Naive thymus-derived CD4-positive, alpha-beta T cell (primary cell): ENCODE results near the gene DVL2. TPM values are rescaled to one million over a fixed set of nuclear protein-coding genes. Genes with fewer than 3 reads are reported as not detected.
"Not testable (repeated sequence)": the region's sequence is repeated elsewhere in the genome, so short reads cannot be mapped to it uniquely, and the experiment has no call there.

Experiments used
- ATAC-seq: fragments of 150-1000 bp; cut with Tn5 transposase; 2 replicates; pipeline ENCODE4 v1.10.0; 2021; ENCODE audit warnings: mild to moderate bottlenecking, moderate library complexity
- CTCF ChIA-PET: fragments of 350-600 bp; sonication (Branson Sonifier 250); formaldehyde crosslinking; loops from one replicate; lab custom pipeline; 2021; ENCODE audit warnings: antibody characterized with exemption; lab: Charles Lee
- POLR2A ChIA-PET: fragments of 350-600 bp; sonication (Branson Sonifier 250); formaldehyde crosslinking; loops from one replicate; lab custom pipeline; 2021; ENCODE audit warnings: antibody characterized with exemption, inconsistent platforms; lab: Charles Lee
- DNase-seq, 9 donors: peaks; one replicate each; pipeline versions ENCODE4 v3.0.0 to v3.0.0-alpha.2; 2020 to 2022; ENCODE audit warnings: mixed read lengths in 1 of 9
- H3K27ac ChIP-seq: one replicate; pipeline ENCODE4 v1.7.0; 2013; ENCODE audit warnings: mild to moderate bottlenecking, low read depth, low read length, moderate library complexity
- H3K27me3 ChIP-seq, 2 donors: one replicate each; pipeline ENCODE4 v1.7.0; 2013; ENCODE audit warnings: low read length in 2 of 2, mild to moderate bottlenecking in 2 of 2, moderate library complexity in 2 of 2; ENCODE audit not compliant: control insufficient read depth in 2 of 2, insufficient read depth in 2 of 2
- H3K36me3 ChIP-seq, 3 experiments: 1 replicate in 2 of 3; 2 replicates in 1 of 3; pipeline ENCODE4 v1.7.0; 2013; ENCODE audit warnings: low read length in 3 of 3, mild to moderate bottlenecking in 3 of 3, moderate library complexity in 1 of 3; ENCODE audit not compliant: insufficient read depth in 3 of 3, control insufficient read depth in 2 of 3
- H3K4me1 ChIP-seq, 2 donors: one replicate each; pipeline ENCODE4 v1.7.0; 2013; ENCODE audit warnings: low read length in 2 of 2, mild to moderate bottlenecking in 2 of 2, moderate library complexity in 1 of 2; ENCODE audit not compliant: control insufficient read depth in 2 of 2, insufficient read depth in 2 of 2
- H3K4me3 ChIP-seq: 2 replicates; pipeline ENCODE4 v1.7.0; 2013; ENCODE audit warnings: mild to moderate bottlenecking, low read length
- H3K9me3 ChIP-seq, 3 experiments: 1 replicate in 2 of 3; 2 replicates in 1 of 3; pipeline ENCODE4 v1.7.0; 2013; ENCODE audit warnings: low read length in 3 of 3; ENCODE audit not compliant: control insufficient read depth in 2 of 3
- H3K27ac Mint-ChIP-seq, 9 donors: one replicate each; pipeline ENCODE4 v1.8.0; 2020 to 2022; ENCODE audit warnings: mixed read lengths in 9 of 9, mild to moderate bottlenecking in 8 of 9, moderate library complexity in 5 of 9, inconsistent platforms in 2 of 9
- H3K27me3 Mint-ChIP-seq, 5 donors: one replicate each; pipeline ENCODE4 v1.8.0; 2021 to 2022; ENCODE audit warnings: mixed read lengths in 5 of 5, mild to moderate bottlenecking in 1 of 5
- H3K36me3 Mint-ChIP-seq, 5 donors: one replicate each; pipeline ENCODE4 v1.8.0; 2020 to 2022; ENCODE audit warnings: mixed read lengths in 5 of 5, mild to moderate bottlenecking in 3 of 5, inconsistent platforms in 1 of 5
- H3K4me1 Mint-ChIP-seq, 7 donors: one replicate each; pipeline ENCODE4 v1.8.0; 2020 to 2022; ENCODE audit warnings: mixed read lengths in 7 of 7, mild to moderate bottlenecking in 3 of 7, inconsistent platforms in 1 of 7
- H3K4me3 Mint-ChIP-seq, 10 donors: one replicate each; pipeline ENCODE4 v1.8.0; 2020 to 2022; ENCODE audit warnings: mild to moderate bottlenecking in 10 of 10, mixed read lengths in 10 of 10, moderate library complexity in 6 of 10, inconsistent platforms in 2 of 10
- H3K9me3 Mint-ChIP-seq, 11 donors: one replicate each; pipeline ENCODE4 v1.8.0; 2020 to 2022; ENCODE audit warnings: mixed read lengths in 11 of 11, mild to moderate bottlenecking in 4 of 11, inconsistent platforms in 1 of 11, moderate library complexity in 1 of 11
- intact Hi-C, 2 donors: fragments of 100-400 bp; cut with micrococcal nuclease; formaldehyde crosslinking; loops; one replicate each; pipeline ENCODE4 v1.15.1; 2023
- polyA plus RNA-seq, 2 donors: library from polyadenylated mRNA; unstranded; fragments of 300-500 nt; fragmentation: Illumina TruSeq; gene quantifications; one replicate each; pipeline ENCODE4 v1.2.3, GENCODE V29; 2021
- total RNA-seq, 6 experiments: library from RNA in 5 of 6; stranded (reverse) in 5 of 6; gene quantifications; 1 replicate in 5 of 6; 2 replicates in 1 of 6; pipeline ENCODE4 v1.2.3 and lab custom pipeline; 2021 to 2026

Gene DVL2
- total and polyA plus RNA-seq, 7 experiments from 2014 or later: 15.1 to 91.5 (median 51.3) TPM

- Histone ChIP-seq H3K9me3 (no peaks in the 10 kb centered on the region), H3K4me3 (no peak overlapping the region), H3K27me3 (no peaks in the 10 kb centered on the region), H3K4me1 (peaks cover 22 to 32% of the 10 kb centered on the region in 2 donors), H3K27ac (peak overlapping the region; percentile 94), H3K36me3 (peaks cover 8 to 33% (median 14%) of the 10 kb centered on the region in 3 experiments)
- ChIA-PET CTCF (interaction anchor here (1.0 kb wide), 1 partner anchor 203 kb away, joined by 3 read pairs; no protein-coding TSS in a partner anchor), POLR2A (interaction anchor here (1.0 to 3.8 kb wide), 3 partner anchors 8 to 237 kb away, joined by 3 to 78 read pairs (median 7); partner anchors contain the start of genes DVL2, GABARAP and PHF23)
- peaks cover 28 to 50% (median 38%) of the 10 kb centered on the region in 7 donors for H3K4me1 Mint-ChIP-seq
- peak overlapping the region in 6 of 9 donors; percentile 1 to 95 (median 66) for H3K27ac Mint-ChIP-seq
- H3K27me3 Mint-ChIP-seq: peaks cover 0 to 4% (median 0%) of the 10 kb centered on the region in 5 donors
- no peaks in the 10 kb centered on the region for H3K9me3 Mint-ChIP-seq
- DNase-seq: peak in 1 of 9 donors; percentile 3
- peaks cover 5 to 18% (median 10%) of the 10 kb centered on the region in 5 donors for H3K36me3 Mint-ChIP-seq
- H3K4me3 Mint-ChIP-seq: peak overlapping the region in 7 of 10 donors; percentile 39 to 97 (median 89)
- ATAC-seq: no peak
- intact Hi-C loops: no loop called here
Measured at GRCh38 chr17:7248796-7249195, 14.5 kb upstream of the DVL2 start.

- peaks cover 5 to 21% (median 10%) of the 10 kb centered on the region in 5 donors for H3K36me3 Mint-ChIP-seq
- H3K27me3 Mint-ChIP-seq: peaks cover 0 to 6% (median 0%) of the 10 kb centered on the region in 5 donors
- H3K4me3 Mint-ChIP-seq: no peak overlapping the region
- peak overlapping the region in 5 of 9 donors; percentile 0 to 71 (median 20) for H3K27ac Mint-ChIP-seq
- DNase-seq (peak in 1 of 9 donors; percentile 3), ATAC-seq (no peak)
- POLR2A ChIA-PET: interaction anchor here (0.6 to 2.5 kb wide), 3 partner anchors 13 to 32 kb away, joined by 3 to 6 read pairs (median 6); partner anchors contain the start of gene DVL2
- intact Hi-C loops: no loop called here
- Histone ChIP-seq H3K4me1 (peaks cover 15 to 28% of the 10 kb centered on the region in 2 donors), H3K9me3 (no peaks in the 10 kb centered on the region), H3K36me3 (peaks cover 8 to 35% (median 14%) of the 10 kb centered on the region in 3 experiments), H3K4me3 (no peak overlapping the region), H3K27me3 (no peaks in the 10 kb centered on the region), H3K27ac (peak overlapping the region; percentile 20)
- H3K4me1 Mint-ChIP-seq: peaks cover 22 to 51% (median 38%) of the 10 kb centered on the region in 7 donors
- CTCF ChIA-PET: interaction anchor here (2.2 kb wide), 1 partner anchor 23 kb away, joined by 6 read pairs; no protein-coding TSS in a partner anchor
- peaks cover 0 to 6% (median 0%) of the 10 kb centered on the region in 11 donors for H3K9me3 Mint-ChIP-seq
Measured at GRCh38 chr17:7246779-7247178, 12.5 kb upstream of the DVL2 start.

- DNase-seq, H3K4me3 ChIP-seq, H3K9me3 Mint-ChIP-seq, H3K27me3 ChIP-seq, H3K27me3 Mint-ChIP-seq, ATAC-seq, H3K9me3 ChIP-seq, CTCF ChIA-PET: not testable (repeated sequence)
- Mint-ChIP-seq H3K4me3 (peak overlapping the region in 5 of 10 donors; percentile 47 to 95 (median 91)), H3K4me1 (peaks cover 24 to 52% (median 41%) of the 10 kb centered on the region in 7 donors), H3K36me3 (peaks cover 5 to 31% (median 19%) of the 10 kb centered on the region in 5 donors), H3K27ac (peak overlapping the region in 8 of 9 donors; percentile 31 to 100 (median 96))
- peak overlapping the region; percentile 7 for H3K27ac ChIP-seq
- intact Hi-C loops: loop anchor here (2.0 to 5.0 kb wide), 3 partner anchors 209 to 592 kb away; partner anchors contain the start of genes C17orf100 (in 1 of the 2) and MED31 (in 1 of the 2)
- peaks cover 22 to 31% of the 10 kb centered on the region in 2 donors for H3K4me1 ChIP-seq
- POLR2A ChIA-PET: interaction anchor here (1.8 to 6.3 kb wide), 2 partner anchors 6 to 208 kb away, joined by 5 to 78 read pairs; partner anchors contain the start of genes CTDNEP1, ELP5 and SLC16A13
- H3K36me3 ChIP-seq: peaks cover 13 to 42% (median 21%) of the 10 kb centered on the region in 3 experiments
Measured at GRCh38 chr17:7243838-7244237, 9.5 kb upstream of the DVL2 start.

GRCh38 chr17:7243453-7243729 lies 9.1 kb upstream of the DVL2 start:
- ATAC-seq (no peak), DNase-seq (no peak)
- Histone ChIP-seq H3K4me3 (peak overlapping the region; percentile 100), H3K36me3 (peaks cover 13 to 45% (median 21%) of the 10 kb centered on the region in 3 experiments), H3K9me3 (no peaks in the 10 kb centered on the region), H3K27me3 (no peaks in the 10 kb centered on the region), H3K27ac (peak overlapping the region; percentile 92), H3K4me1 (peaks cover 22 to 28% of the 10 kb centered on the region in 2 donors)
- intact Hi-C loops: loop anchor here (2.0 to 5.0 kb wide), 3 partner anchors 209 to 591 kb away; partner anchors contain the start of genes C17orf100 (in 1 of the 2) and MED31 (in 1 of the 2)
- H3K27ac Mint-ChIP-seq: peak overlapping the region; percentile 71 to 100 (median 96)
- H3K4me1 Mint-ChIP-seq: peaks cover 23 to 47% (median 37%) of the 10 kb centered on the region in 7 donors
- H3K9me3 Mint-ChIP-seq: peaks cover 0 to 9% (median 0%) of the 10 kb centered on the region in 11 donors
- POLR2A ChIA-PET: interaction anchor here (1.0 to 14.4 kb wide), 8 partner anchors 7 to 208 kb away, joined by 3 to 265 read pairs (median 6); partner anchors contain the start of genes ACADVL, ACAP1, CTDNEP1 and DLG4
- CTCF ChIA-PET: no interaction called here
- peaks cover 0 to 5% (median 0%) of the 10 kb centered on the region in 5 donors for H3K27me3 Mint-ChIP-seq
- peak overlapping the region; percentile 80 to 97 (median 92) for H3K4me3 Mint-ChIP-seq
- H3K36me3 Mint-ChIP-seq: peaks cover 5 to 31% (median 19%) of the 10 kb centered on the region in 5 donors

- Mint-ChIP-seq H3K27me3 (peaks cover 0 to 5% (median 0%) of the 10 kb centered on the region in 5 donors), H3K36me3 (peaks cover 5 to 31% (median 19%) of the 10 kb centered on the region in 5 donors), H3K27ac (peak overlapping the region; percentile 96 to 100 (median 98)), H3K4me3 (peak overlapping the region; percentile 88 to 98 (median 96)), H3K4me1 (peaks cover 23 to 46% (median 36%) of the 10 kb centered on the region in 7 donors), H3K9me3 (peaks cover 0 to 9% (median 0%) of the 10 kb centered on the region in 11 donors)
- no peaks in the 10 kb centered on the region for H3K27me3 ChIP-seq
- no peaks in the 10 kb centered on the region for H3K9me3 ChIP-seq
- DNase-seq: peak; percentile 85 to 96 (median 94)
- POLR2A ChIA-PET: interaction anchor here (0.6 to 14.4 kb wide), 17 partner anchors 7 to 1774 kb away, joined by 3 to 265 read pairs (median 4); partner anchors contain the start of genes ACADVL, ACAP1, CTDNEP1 and DHX33
- peak overlapping the region; percentile 100 for H3K4me3 ChIP-seq
- CTCF ChIA-PET: interaction anchor here (0.7 to 1.8 kb wide), 4 partner anchors 9 to 191 kb away, joined by 3 to 6 read pairs (median 4); partner anchors contain the start of genes ACADVL, CTDNEP1, DLG4 and ELP5
- peaks cover 13 to 45% (median 21%) of the 10 kb centered on the region in 3 experiments for H3K36me3 ChIP-seq
- ATAC-seq: peak; percentile 66
- intact Hi-C loops: loop anchor here (2.0 to 5.0 kb wide), 3 partner anchors 208 to 591 kb away; partner anchors contain the start of genes C17orf100 (in 1 of the 2) and MED31 (in 1 of the 2)
- H3K27ac ChIP-seq: peak overlapping the region; percentile 92
- H3K4me1 ChIP-seq: peaks cover 22 to 28% of the 10 kb centered on the region in 2 donors
Measured at GRCh38 chr17:7242717-7243452, 8.6 kb upstream of the DVL2 start.
